Measurements from ENCODE around the gene STT3B.

STT3B gene

DNA sequence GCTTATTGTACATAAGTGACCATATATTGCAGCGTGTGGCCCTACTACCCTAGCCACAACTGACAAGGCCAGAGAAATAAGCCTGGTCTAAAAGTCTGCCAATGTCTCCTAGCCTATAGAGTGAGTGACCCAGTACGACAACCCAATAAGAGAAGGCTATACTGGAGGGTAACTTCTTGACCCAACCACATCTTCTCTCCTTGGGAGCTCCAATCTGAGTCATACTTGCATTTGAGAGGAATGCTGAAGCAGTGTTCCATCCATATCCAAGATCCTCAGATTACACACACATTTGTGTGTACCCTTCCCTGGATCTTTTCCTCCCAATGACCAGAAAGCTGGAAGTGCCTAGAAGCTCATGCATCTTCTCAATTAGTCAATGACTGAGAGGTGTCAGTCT lies 11.3 kb upstream of the STT3B start:
- DNase-seq (ENCODE audit: low read depth), result no peak

DNA sequence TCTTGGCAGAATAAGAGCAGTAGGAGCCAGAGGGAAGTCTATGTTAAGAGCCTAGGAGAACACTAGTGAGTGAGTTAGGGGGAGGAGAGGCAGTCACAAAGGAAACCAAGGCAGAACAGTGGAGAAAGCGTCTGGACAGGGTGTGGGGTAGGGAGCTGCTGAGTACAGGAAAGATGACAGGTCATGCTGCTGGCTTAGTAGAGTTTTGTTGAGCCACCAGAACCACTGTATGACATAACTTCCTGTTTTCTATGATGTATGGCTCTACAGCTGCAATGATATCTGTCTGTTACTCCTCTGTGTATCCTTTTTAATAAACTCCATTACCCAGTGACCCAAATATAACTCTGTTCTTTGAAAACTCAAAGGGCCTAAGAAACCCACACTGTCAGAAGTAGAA lies 10.6 kb upstream of the STT3B start:
- no peak for DNase-seq (ENCODE audit: low read depth)

DNA sequence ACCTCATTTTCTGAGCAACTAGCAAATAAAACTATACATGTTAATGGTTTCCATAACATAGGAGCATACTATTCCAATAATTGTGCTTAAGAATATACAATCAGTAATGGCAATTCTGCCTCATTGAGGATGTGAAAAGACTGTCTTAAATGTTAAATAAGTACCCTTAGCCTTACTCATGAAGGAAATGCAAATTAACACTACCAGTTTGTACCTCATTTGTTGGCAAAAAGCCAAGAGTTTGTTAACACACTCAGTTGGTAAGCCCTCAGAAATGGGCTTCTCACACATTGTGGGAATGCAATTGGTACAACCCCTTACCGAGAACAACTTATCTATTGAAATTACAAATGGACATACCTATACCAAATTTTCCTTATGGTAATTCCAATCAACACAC lies 9.2 kb upstream of the STT3B start:
- no peak for DNase-seq (ENCODE audit: low read depth)

DNA sequence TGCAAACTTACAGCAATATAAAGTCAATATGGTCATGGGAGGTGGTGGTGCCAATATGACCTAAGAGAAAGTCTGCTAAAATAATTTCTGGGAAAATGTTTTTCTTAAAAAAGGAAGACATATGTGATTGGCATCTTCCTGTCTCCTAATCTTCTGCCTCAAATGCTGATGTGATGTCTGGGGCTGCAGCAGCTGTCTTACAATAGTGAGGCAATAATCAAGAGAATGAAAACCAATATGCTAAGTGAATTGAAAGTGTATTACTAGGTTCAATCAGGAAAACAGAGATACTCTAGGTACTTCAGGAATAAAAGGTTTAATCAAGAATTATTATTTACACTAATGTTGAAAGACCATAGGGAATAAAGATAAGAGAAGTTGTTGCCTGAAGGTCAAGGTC lies 7.2 kb upstream of the STT3B start:
- no peak for DNase-seq (ENCODE audit: low read depth)

DNA sequence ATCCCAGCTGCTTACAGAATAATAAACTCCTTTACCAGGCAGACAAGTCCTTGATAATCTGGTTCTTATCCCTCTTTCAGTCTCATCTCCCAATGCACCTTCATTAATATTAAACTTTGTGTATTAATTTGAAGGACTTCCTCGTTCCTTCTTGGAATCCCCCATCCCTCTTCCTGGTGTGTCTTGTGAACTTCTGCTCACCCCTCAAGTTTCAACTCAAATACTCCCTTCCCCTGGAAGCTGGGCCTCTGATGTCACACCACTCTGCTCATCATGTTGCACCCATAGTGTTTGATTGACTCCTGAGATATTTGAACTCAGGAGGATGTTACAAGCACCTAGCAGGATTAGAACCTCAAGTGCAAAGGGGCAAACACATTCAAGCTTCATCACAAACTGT lies 3.3 kb upstream of the STT3B start:
- no peak for DNase-seq (ENCODE audit: low read depth)

DNA sequence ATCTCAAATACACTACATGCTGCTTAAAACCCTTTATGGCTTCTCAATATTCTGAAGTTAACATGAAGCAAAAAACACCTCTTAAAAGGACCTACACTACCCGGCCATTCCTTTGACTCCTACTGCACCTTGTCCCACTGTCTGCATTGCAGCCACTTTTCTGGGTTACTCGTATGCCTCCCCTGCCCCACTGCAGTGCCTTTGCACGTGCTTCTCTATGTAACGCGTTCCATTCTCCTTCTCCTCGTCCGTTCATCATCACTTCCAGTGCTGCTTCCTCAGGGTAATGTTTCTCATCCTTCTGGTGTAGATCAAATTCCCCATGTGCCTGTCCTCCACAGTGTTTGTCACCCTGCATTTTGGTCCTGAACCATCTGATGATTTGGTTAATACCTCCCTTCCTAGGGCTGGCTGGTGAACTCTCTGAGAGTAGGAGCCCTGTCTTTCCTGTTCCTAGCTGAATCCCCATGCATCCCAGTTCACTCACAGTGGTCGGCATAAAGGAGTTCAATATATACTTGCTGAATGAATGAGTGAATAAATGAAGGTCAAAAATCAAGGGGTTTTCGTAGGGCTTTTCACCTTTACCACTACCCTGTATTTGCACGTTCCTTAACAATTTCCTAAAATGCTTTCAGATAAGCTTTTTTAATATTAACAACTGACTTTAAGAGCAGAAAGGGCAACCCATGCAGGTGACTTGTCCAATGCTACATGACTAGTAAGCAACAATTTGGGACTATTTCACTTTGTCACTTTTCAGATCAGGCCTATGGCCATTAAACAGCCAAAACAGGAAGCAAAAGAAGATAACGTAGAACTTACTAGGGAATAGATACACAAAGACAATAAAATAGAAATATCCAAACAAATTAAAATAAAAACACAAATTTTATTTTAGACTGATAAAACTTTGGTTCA lies 2.4 kb upstream of the STT3B start:
- no peak for DNase-seq (ENCODE audit: low read depth)

DNA sequence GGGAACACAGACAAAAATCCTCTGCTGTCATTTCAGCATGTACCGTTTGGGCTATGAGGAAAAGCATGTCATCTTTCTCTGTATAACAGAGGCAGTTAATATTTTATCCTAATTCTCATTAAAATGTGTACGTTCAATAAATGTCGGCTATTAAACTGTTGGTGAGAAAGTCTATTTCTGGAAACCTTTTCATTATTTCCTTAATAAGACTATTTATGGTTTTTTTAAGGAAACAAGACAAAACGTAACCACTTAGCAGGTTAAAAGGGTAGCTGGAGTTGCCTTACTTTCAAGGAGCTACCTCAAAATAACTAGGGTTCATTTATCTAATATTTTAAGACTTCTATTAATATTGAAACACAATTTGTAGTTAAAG lies 1.8 kb upstream of the STT3B start:
- DNase-seq (ENCODE audit: low read depth), result no peak

DNA sequence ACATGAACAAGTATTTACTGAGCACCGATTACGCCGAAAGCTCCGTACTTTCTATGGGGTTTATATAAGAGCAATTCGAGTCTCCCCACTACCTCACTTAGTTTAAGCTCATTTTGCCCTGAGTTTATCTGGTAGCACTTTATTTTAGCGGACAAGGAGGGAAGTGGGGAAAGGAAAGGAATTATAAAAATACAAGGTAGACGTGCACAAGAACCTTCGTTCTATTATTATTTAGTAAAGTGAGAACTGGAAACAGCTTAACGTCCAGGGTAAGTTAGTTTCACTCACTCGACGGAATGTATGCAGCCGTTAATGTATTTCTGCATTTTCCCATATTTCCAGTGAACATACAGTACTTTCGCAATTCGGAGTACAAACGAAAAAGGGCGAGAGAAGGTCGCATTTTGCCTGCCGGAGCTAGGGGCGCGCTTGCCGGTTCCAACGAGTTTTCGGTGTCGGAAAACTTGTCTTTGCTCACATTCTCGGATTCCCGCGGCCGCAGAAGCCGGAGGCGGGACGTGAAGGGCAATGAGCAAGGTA lies 1.2 kb upstream of the STT3B start:
- DNase-seq (ENCODE audit: low read depth), result no peak

DNA sequence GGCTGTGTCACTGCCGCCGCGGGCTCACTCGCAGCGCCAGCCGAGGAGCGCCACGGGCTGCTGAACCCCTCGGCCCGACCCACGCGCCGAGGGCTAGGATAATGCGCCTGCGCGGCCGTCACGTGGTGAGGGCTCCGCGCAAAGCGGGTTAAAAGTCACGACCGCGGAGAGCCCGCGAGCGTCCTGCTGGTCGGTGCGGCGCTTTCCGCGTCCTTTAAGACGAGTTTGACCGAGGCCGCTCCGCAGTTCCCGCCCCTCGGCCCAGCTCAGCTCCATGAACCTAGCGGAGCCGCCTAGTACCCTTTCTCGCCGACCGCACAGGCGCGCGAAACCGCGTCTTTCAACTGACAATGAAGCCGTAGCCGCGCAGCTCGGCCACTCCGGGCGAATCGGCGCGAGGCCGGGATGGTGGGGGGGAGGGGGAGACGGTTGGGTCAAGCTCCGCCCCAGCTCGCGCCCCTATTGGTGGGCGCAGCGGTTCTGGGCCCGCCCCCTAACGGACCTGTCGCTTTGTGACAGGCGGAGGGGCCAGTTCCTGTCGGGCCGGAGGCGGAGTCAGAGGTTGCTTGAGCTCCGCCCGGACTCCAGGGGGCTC lies 636 bp upstream of the STT3B start:
- DNase-seq (ENCODE audit: low read depth), result peak; percentile 91

DNA sequence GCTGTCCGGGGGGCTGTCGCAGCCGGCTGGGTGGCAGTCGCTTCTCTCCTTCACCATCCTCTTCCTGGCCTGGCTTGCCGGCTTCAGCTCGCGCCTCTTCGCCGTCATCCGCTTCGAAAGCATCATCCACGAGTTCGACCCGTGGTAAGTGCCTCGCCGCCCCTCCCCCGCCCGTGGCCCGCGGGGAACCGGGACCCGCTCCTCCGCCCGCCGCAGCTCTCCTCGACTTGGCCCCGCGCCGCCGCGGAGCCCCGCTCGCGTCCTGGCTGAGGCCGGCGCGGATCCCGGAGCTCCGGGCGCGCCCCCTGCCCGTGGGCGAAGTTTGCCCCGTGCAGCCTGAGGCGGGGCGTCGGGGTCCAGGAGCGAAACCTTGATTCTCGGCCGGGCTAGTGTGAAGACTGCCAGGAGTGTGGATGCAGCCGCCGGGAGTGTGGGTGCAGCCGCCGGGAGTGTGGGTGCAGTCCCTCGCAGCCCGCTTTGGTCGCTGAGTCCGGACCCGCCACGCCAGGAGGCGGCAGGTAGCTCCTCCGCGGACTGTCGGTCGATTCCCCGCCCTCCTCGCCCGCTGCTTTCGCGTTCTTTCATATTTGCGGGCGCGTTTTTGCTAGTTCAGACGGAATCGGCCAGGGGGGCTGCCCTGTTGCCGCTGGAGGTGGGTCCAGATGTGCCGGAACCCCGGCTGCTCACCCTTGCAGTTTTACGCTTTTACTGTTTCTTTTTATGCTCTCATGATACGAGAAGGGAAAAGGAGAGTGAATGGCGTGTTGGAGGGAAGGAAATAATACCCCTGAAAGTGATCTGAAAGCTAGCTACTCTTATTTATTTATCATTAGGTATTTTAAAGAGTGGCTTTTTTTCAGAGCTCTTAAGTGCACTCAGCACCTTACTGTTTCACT lies 692 bp downstream of the STT3B start:
- DNase-seq (ENCODE audit: low read depth), result no peak

DNA sequence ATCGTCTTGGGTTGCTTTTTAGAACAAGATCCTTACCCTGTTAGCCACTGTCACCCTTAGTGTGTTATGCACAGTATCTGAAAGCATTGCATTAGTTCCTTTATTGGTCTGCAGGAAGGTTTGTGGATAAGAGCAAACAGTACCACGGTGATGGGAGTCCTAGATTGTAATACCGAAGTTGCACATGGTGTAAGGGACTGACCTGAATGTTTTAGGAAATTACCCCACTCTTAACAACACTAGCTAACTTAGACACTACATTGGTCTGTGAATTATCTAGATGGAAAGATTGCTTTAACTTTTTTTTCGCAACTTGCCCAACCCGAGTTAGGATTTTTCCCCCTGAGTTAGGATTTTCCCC lies 1.3 kb downstream of the STT3B start:
- DNase-seq (ENCODE audit: low read depth), result no peak

DNA sequence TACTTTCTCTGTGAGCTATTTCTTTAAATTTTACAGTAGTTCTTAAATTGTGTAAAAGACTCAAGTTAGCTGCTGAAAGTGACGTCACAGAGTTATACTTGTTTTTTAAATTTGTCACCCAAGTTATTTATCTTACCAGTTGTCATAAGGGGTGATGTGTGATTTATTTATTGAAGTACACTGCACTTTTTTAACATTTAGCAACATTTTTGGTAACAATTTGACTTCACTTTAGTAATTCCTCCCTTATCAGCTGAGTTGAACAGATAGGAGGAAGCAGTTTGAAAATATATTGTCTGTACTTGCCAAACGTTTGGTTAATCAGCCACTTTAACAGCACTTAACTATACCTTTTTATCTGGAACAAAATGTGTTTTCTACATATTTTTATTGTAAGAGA lies 3.8 kb downstream of the STT3B start:
- DNase-seq (ENCODE audit: low read depth), result no peak

DNA sequence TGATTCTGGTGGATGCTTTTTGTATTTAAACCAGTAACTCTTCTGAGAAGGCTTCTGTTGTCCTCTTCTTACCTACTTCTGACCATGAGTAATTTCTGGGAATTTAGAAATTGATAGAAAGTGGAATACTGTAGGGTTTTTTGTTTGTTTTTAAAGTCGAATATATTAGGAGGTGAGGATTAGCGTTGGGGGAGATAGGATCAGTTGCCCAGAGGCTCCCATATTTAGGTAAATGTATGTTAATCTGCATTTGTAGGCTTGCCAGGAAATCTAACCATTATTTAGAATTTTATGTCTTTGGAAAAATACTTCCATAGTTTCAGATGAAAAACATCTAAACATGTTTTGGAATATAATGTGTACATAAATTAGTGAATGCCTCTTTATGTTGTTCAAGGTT lies 6.1 kb downstream of the STT3B start:
- no peak for DNase-seq (ENCODE audit: low read depth)

DNA sequence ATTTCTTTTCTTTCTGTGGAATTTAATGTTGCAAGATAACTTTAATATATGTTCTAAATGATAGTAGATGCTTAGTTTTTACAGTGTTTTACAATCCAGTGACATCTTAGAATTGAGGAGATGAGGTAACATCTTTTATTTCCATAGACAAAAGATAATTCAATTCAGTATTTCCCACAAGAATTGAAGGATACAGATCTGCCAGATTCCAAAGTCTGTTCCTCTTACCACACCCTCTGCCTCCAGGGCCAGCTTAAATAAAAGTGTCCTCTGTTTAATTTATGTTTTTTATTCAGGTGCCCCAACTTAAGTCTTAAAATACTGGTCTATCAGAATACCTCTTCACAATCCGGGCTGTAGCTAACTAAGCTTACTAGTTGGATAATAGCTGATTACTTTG lies 6.5 kb downstream of the STT3B start:
- no peak for DNase-seq (ENCODE audit: low read depth)

DNA sequence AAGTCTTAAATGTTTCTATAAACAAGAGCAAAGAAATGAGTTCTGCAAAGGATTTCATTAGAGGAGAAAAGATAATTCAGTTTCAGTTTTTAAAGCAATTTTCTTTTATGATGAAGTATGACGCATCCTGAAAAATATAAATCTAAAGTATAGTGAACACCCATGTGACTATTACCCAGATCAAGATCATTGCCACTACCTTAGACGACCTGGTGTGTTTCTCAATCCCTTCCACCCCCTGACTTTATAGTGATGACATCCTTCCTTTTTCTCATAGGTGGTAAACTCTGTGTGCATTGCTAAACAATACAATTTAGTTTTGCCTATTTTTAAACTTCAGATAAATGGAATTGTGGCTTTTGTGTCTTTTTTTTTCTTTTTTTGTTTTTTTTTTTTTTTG lies 8.4 kb downstream of the STT3B start:
- no peak for DNase-seq (ENCODE audit: low read depth)

DNA sequence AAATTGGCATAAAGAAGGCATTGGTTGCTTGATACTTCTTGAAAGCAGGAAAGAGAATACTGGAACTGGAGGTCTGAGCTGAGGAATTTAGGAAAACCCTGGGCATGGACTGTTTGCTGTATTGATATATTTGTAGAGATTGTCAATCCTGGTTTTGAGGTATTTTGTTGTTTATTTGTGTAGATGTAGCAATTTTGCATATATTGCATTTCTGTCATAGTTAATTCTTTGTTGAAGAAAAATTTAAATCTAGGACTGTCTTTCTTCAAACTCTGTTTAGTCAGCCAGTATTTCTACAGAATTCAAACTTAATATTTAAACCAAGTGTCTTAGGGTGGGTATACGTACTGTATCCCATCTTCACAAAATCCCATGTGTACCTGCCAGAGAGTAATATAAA lies 9.5 kb downstream of the STT3B start:
- no peak for DNase-seq (ENCODE audit: low read depth)

DNA sequence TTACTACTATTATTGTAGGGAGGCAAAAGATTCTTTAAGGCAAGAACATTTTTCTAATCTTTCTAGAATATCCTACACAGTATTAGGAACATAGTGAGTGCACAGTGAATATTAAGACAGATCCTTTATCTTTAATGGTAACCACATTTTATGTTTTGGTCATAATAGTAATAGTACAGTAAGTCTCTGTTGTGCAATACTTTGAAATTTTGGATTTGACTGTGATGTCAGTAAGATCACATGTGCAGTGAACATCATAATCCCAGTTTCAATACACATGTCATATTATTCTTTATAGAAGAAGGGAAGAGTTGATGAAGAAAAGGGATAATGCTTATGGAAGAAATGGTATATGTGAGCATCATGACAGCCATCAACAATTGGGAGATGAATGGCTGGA lies 10.7 kb downstream of the STT3B start:
- DNase-seq (ENCODE audit: low read depth), result no peak

DNA sequence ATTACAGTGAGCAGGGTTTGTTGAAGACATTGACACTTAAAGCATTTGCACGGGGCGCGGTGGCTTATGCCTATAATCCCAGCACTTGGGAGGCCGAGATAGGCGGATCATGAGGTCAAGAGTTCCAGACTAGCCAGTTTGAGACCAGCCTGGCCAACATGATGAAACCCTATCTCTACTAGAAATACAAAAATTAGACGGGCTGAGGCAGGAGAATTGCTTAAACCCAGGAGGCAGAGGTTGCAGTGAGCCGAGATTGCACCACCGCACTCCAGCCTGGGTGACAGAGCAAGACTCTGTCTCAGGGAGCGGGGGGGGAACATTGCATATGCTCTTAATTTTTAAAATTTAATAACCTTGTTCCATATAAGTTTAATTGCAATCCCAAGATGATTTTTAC lies 11.9 kb downstream of the STT3B start:
- DNase-seq (ENCODE audit: low read depth), result no peak

DNA sequence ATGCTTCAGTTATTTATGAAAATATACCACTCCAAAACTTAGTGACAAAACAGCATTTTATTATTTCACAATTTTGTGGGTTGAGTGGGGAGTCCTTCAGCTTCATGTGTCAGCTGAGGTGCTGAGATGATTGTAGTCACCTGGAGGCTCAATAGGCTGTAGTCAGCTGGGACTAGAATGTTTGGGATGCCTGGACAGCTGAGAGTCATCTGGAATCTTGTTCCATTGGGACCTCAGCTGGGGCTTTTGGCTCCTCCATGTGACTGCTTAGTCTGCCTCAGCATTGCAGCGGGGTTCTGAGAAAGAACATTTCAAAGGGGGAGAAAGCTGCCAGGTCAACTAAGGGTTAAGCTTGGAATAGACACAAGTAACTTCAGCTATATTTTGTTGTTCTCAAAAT lies 13.4 kb downstream of the STT3B start:
- no peak for DNase-seq (ENCODE audit: low read depth)

DNA sequence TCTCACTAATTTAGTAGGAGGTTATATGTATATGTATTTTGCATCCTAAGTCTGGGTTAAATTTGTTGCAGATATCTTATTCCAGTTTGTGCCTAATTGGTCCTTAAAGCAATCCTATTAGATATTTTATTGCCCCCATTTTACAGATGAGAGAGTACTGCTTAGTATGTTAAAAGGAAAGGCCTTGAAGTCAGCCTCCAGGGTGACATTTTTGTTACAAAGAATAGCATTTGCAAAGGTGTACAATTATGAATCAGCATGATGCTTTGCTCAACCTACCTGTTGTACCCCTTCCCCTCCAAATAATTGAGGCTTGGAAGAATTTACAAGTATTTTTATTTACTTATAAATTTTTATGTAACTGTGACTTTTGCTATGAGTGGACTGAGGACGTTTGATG lies 14.0 kb downstream of the STT3B start:
- no peak for DNase-seq (ENCODE audit: low read depth)

DNA sequence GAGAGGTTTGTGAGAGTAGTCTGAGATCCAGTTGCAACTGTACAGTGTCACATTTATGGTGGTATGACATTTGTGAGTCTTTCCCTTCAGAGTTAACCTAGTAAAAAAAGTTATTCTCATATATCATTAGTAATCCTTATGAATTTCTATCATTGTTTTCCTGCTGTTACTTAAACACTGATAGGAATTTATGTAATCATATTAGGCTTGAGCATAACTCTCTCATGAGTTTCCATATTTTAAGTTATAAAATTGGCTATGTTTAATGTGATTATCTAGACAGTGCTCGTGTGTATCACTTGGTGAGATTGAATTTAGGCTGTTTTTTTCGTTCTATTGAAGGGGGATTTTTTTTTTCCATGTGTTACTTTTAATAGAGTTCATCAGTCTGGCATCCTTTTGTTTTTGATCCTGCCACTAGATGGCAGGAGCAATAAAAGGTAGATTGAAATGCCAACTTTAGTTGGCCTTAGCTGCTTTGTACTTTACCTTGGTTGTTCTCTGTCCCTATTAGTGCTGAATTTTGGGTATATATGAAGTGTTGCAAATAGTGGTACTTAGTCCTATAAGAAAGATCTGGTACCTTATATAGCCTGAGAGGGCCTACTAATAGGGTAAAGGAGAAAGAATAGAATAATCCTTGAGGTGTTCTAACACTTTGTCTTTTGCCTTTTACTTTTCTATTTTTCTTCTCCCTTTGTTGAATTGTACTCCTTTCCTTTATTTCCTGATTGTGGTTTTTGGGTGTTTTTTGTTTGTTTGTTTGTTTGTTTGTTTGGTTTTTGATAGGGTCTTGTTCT lies 17.9 kb downstream of the STT3B start:
- no peak for DNase-seq (ENCODE audit: low read depth)

DNA sequence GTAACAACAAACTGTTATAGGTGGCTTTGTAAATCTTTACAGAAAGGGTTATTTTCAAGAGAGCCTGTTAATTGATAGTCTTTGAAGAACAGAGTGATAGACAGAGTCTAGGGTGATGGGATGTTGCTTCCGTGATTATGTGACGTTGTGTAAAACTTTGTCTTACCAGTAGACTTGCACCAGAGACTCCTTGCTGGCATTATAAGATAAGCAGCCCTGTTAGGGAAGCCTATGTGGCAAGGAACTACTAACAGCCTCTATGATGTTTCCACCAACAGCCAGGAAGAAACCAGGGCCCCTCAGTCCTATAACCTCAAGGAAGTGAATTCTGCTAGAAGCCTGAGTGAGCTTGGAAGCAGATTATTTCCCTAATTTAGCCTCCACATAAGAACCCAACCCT lies 18.9 kb downstream of the STT3B start:
- DNase-seq (ENCODE audit: low read depth), result no peak

Data from HS-27A (cell line).